C4-2B (cell line): ENCODE results near the gene NDUFAF5.

Source experiments
- CTCF ChIP-seq: fragments of 450-650 bp; conservative IDR thresholded peaks from 2 replicates; pipeline ENCODE4 v1.5.1; 2017; ENCODE audit warnings: mild to moderate bottlenecking
- ZFX ChIP-seq: fragments of 450-650 bp; IDR thresholded peaks from 2 replicates; pipeline ENCODE4 v1.6.1; 2017

- TF ChIP-seq CTCF: no peak
- TF ChIP-seq ZFX: no peak
Measured at GRCh38 chr20:13858871-13859270, 74.0 kb downstream of the NDUFAF5 start.
